ENCODE results near the gene ARAP3.

- TF ChIP-seq CTCF (conservative IDR thresholded peaks at IDR 0.05; ENCODE audit: low read depth in 2 of 2) (no peak), ZNF114 (CRISPR knock-in tag; IDR thresholded peaks at IDR 0.05) (no peak), EZH2 (IDR thresholded peaks at IDR 0.05; ENCODE audit: low read depth, unreplicated experiment) (no peak), POLR2AphosphoS5 (IDR thresholded peaks at IDR 0.05; ENCODE audit: low read depth) (no peak), ETS1 (IDR thresholded peaks at IDR 0.05) (no peak), EZH2phosphoT487 (IDR thresholded peaks at IDR 0.05; ENCODE audit: unreplicated experiment) (no peak), ZNF331 (CRISPR knock-in tag; IDR thresholded peaks at IDR 0.05; ENCODE audit: low read depth) (no peak), REST (IDR thresholded peaks at IDR 0.05; ENCODE audit: unreplicated experiment) (no peak), JUNB (IDR thresholded peaks at IDR 0.05; ENCODE audit: unreplicated experiment) (no peak)
Observed at GRCh38 chr5:141647242-141647641, 34.8 kb downstream of the ARAP3 start.
